WI38 (cell line): ENCODE measurements around the gene DYNC1H1.
A peak's percentile ranks its signal among the peaks of the same experiment; 100 is the strongest.

Source experiments
- H3K4me3 ChIP-seq: 2 replicates; pipeline ENCODE4 v1.5.1; 2011; ENCODE audit warnings: low read depth, mild to moderate bottlenecking, control low read depth, low read length
- TF ChIP-seq, protein P1 (sequence below): IDR thresholded peaks from 2 replicates; pipeline ENCODE4 v1.5.1; 2012; ENCODE audit warnings: low read depth, mild to moderate bottlenecking, control low read depth, low read length

Gene DYNC1H1

DNA sequence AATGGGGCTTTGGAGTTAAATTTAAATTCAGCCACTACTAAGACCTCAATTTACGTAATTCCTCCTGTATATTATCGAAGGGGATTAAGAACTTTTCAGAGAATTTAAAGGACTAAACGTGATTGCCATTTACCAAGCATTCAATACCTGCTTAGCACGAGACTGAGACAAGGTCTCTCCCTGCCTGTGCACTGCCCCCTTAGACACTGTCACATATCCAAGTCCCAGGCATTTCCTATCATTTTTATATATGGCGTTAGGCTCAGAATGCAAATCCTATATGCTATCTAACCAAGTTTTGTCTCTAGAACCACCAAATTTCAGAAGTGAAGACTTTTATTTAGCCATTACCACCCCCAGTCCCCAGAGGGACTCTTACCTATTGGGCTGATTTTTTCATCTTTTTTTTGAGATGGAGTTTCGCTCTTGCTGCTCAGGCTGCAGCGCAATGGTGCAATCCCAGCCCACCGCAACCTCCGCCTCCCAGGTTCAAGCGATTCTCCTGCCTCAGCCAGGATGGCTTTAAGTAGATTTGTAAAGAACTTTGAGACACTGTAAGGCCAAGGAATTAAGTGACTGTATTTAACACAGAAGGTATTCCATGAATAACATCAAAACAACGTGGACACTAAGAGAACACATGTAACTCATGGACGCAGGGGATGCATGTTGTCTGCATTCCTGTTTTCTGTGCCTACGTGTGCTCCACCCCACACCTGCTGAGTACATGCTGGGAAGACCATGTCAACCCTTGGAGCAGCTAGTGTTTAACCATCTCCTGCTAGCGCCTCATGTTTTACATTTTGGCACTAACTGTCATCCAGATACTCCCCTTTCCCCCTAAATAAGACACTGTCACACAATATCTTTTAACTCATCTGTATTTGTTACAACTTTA lies 116.1 kb downstream of the DYNC1H1 start:
- H3K4me3 ChIP-seq = no peak overlapping the region
- TF ChIP-seq, protein P1, sequence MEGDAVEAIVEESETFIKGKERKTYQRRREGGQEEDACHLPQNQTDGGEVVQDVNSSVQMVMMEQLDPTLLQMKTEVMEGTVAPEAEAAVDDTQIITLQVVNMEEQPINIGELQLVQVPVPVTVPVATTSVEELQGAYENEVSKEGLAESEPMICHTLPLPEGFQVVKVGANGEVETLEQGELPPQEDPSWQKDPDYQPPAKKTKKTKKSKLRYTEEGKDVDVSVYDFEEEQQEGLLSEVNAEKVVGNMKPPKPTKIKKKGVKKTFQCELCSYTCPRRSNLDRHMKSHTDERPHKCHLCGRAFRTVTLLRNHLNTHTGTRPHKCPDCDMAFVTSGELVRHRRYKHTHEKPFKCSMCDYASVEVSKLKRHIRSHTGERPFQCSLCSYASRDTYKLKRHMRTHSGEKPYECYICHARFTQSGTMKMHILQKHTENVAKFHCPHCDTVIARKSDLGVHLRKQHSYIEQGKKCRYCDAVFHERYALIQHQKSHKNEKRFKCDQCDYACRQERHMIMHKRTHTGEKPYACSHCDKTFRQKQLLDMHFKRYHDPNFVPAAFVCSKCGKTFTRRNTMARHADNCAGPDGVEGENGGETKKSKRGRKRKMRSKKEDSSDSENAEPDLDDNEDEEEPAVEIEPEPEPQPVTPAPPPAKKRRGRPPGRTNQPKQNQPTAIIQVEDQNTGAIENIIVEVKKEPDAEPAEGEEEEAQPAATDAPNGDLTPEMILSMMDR = no peak

DNA sequence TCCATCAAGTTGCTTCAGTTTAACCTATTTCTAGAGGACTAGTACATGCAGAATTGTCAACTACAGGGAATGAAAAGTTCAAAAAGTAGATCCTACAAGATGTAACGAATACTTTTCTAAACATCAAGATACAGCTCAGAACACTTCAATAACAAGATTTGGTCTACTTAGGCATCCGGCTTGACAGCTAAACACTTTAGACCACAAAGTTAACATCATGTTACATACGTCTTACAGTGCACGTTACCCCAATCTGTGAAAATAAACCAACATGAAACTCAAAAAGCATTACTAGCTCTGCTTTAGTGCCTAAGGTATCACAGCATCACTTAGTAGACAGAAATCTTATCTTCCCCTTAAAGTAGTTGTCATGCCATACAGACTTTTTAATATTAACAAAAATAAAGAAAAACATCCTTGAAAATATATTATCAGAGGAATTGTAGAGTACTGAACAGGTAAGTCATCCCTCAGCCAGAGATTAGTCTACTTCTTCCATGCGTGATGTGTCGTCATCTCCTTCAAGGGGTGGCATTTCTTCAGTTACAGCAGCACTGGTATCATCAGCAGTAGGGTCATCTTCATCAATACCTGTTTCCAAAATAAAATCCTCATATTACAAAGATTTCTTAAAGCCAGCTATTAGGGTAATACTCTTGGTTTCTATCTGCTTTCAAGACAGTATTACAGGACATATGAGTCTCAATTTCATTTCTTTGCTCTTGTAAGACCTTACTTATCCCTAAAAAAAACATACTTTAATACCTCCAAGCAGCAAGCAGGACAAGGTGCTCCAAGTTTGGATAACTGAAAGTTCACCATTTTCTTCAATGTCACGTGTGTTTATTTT lies 117.1 kb downstream of the DYNC1H1 start:
- H3K4me3 ChIP-seq = no peak overlapping the region
- TF ChIP-seq, protein P1 = no peak

DNA sequence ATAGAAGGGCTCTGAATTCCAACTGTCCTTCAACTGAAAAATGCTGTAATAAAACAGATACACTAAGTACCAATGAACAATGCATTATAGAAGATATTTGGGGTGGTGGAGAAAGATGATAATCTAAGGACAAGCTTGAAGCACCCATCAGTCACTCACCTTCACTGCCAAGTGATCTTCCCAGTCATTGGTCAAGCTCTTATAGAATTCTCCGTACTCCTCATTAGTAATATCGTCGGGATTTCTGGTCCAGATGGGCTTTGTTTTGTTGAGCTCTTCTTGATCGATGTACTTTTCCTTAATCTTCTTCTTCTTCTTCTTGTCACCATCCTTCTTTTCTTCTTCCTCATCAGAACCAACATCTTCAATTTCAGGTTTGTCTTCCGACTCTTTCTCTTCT lies 120.1 kb downstream of the DYNC1H1 start:
- peak overlapping the region; percentile 76; the same call in 1 of the 2 replicates for H3K4me3 ChIP-seq

DNA sequence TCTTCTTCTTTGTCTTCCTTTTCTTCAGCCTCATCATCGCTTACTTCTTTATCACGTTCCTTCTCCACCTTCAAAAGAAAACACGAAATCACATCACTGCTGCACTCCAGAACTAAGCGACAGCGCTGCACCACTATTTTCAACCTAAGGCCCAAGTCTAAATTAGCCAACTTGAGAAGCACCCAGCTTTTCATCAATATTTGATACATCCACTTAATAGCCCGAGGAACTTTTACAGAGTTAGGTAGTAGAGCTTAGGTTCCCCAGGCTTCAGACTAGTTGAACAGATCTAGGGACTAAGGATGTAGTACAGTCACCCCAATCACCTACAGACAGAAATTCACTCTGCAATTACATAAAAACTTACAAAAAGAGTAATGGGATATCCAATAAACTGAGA lies 120.6 kb downstream of the DYNC1H1 start:
- TF ChIP-seq, protein P1 = no peak
- H3K4me3 ChIP-seq = peak overlapping the region; percentile 76

DNA sequence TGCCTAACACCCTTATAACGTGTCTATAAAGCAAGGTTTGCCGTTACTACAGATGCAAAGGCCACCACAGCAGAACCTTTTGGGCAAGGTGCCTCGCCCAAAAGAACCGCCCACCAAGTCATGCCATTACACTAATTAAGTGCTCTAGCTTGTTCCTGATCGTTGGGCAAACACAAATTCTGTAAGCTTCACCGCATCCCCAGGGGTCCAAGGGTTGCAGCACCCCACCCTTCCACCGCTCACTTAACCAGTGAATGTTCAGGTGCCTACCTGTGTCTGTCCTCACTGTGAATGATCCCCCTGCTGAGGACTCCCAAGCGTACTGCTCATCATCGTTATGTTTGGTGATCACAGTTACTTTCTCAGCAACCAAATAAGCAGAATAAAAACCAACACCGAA lies 121.1 kb downstream of the DYNC1H1 start:
- peak overlapping the region; percentile 76 for H3K4me3 ChIP-seq
- TF ChIP-seq, protein P1 = no peak

DNA sequence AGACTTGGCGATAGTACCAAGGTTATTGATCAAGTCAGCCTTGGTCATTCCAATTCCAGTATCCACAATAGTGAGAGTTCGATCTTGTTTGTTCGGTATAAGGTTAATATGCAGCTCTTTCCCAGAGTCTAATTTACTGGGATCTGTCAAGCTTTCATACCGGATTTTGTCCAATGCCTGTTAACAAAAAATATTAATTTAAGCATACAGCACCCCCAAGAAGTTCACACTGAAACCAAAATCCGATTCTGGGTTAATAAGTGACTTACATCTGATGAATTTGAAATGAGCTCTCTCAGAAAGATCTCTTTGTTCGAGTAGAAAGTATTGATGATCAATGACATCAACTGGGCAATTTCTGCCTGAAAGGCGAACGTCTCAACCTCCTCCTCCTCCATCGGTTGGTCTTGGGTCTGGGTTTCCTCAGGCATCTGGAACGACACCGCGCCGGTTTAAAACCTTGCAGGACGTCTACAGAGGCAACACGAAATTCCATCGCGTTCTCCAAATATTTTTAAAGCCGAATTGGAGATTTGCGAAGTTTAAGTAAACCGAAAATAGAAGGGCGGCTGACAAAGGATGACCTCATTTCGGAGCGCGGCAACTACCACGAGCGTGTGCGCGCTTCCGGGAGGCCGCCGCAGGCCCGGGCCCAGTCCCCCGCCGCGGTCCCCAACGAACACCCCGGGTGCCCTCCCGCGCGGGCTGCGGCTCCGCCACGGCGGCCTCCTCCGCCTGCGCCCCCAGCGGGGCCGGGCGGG lies 121.8 kb downstream of the DYNC1H1 start:
- peak overlapping the region; percentile 76 for H3K4me3 ChIP-seq
- TF ChIP-seq, protein P1 = no peak

DNA sequence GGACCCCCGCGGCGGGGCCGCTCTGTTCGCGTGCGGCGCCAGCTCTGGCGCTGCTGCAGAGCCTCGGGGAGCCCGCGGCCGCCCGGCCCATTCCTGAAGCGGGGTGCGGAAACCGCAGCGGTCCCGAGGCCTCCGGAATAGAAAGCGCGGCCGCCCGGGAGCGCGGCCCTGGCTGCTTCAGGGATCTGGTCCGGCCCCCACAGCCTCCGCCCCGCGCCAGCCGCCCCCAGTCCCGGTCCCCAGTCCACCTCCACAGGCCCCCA lies 122.3 kb downstream of the DYNC1H1 start:
- peak overlapping the region; percentile 76 for H3K4me3 ChIP-seq
- TF ChIP-seq, protein P1 = no peak
